ENCODE results near the gene IL1R2. TPM values are rescaled to one million over a fixed set of nuclear protein-coding genes. Genes with fewer than 3 reads are reported as not detected.

The IL1R2 gene
- total RNA-seq, 2 donors from 2014 or later = 0.73 TPM; not detected in 1

DNA sequence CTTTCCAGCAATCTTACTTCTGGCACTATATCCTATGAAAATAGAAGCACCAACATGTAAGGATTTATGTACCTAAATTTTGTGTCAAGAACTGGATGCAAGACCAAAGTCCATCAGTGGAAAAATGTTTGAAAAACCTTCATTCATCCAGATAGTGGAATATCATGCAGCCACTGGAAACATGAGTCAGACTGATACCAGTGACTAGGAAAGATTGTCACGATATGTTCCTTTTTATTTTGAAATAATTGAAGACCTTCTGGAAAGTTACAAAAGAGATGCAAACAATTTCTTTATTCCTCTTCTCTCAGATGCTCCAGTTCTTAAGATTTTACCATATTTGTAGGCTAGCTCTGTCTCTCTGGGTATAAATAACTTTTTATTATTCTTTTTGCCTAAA is 40.5 kb upstream of the IL1R2 start:
- Histone ChIP-seq H3K9ac (ENCODE audit: extremely low read depth, low read length, poor library complexity, severe bottlenecking) (no peak overlapping the region), H3K4me3 (ENCODE audit: low read length) (no peak overlapping the region), H3K27ac (ENCODE audit: low read depth, low read length) (no peak overlapping the region), H3K36me3 (ENCODE audit: control insufficient read depth, insufficient read depth, low read length) (no peaks in the 10 kb centered on the region), H3K4me1 (ENCODE audit: control insufficient read depth, insufficient read depth, low read length) (no peaks in the 10 kb centered on the region), H3K27me3 (ENCODE audit: control insufficient read depth, insufficient read depth, low read length, poor library complexity, severe bottlenecking) (no peaks in the 10 kb centered on the region), H3K9me3 (ENCODE audit: control insufficient read depth, low read length) (no peaks in the 10 kb centered on the region)
- H3K9me3 Mint-ChIP-seq = no peaks in the 10 kb centered on the region
- DNase-seq = no peak
- H3K4me3 Mint-ChIP-seq = no peak overlapping the region
- no peaks in the 10 kb centered on the region for H3K36me3 Mint-ChIP-seq (ENCODE audit: low read depth)
- H3K27me3 Mint-ChIP-seq (ENCODE audit: insufficient read depth) = no peaks in the 10 kb centered on the region
- H3K27ac Mint-ChIP-seq = no peak overlapping the region
- 100% methylated on average over 1 of the region's 1 CpG for WGBS, 2 experiments (ENCODE audit: insufficient coverage in 1 of 2, insufficient read length in 1 of 2)
- TF ChIP-seq, protein P1, sequence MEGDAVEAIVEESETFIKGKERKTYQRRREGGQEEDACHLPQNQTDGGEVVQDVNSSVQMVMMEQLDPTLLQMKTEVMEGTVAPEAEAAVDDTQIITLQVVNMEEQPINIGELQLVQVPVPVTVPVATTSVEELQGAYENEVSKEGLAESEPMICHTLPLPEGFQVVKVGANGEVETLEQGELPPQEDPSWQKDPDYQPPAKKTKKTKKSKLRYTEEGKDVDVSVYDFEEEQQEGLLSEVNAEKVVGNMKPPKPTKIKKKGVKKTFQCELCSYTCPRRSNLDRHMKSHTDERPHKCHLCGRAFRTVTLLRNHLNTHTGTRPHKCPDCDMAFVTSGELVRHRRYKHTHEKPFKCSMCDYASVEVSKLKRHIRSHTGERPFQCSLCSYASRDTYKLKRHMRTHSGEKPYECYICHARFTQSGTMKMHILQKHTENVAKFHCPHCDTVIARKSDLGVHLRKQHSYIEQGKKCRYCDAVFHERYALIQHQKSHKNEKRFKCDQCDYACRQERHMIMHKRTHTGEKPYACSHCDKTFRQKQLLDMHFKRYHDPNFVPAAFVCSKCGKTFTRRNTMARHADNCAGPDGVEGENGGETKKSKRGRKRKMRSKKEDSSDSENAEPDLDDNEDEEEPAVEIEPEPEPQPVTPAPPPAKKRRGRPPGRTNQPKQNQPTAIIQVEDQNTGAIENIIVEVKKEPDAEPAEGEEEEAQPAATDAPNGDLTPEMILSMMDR (conservative IDR thresholded peaks at IDR 0.05) = no peak
- no peaks in the 10 kb centered on the region for H3K4me1 Mint-ChIP-seq

- Mint-ChIP-seq H3K36me3 (ENCODE audit: low read depth) (no peaks in the 10 kb centered on the region), H3K27ac (no peak overlapping the region), H3K4me3 (no peak overlapping the region), H3K9me3 (peaks cover 6% of the 10 kb centered on the region), H3K27me3 (ENCODE audit: insufficient read depth) (no peaks in the 10 kb centered on the region), H3K4me1 (no peaks in the 10 kb centered on the region)
- Histone ChIP-seq H3K9ac (ENCODE audit: extremely low read depth, low read length, poor library complexity, severe bottlenecking) (no peak overlapping the region), H3K4me3 (ENCODE audit: low read length) (no peak overlapping the region), H3K27ac (ENCODE audit: low read depth, low read length) (no peak overlapping the region), H3K4me1 (ENCODE audit: control insufficient read depth, insufficient read depth, low read length) (no peaks in the 10 kb centered on the region), H3K36me3 (ENCODE audit: control insufficient read depth, insufficient read depth, low read length) (no peaks in the 10 kb centered on the region), H3K9me3 (ENCODE audit: control insufficient read depth, low read length) (peaks cover 7% of the 10 kb centered on the region), H3K27me3 (ENCODE audit: control insufficient read depth, insufficient read depth, low read length, poor library complexity, severe bottlenecking) (no peaks in the 10 kb centered on the region)
- WGBS, 2 experiments (ENCODE audit: insufficient coverage in 1 of 2, insufficient read length in 1 of 2) = 91 to 100% methylated on average over 1 of the region's 1 CpG
- DNase-seq = no peak
- TF ChIP-seq, protein P1 (conservative IDR thresholded peaks at IDR 0.05) = no peak
Observed at GRCh38 chr2:101952551-101952950, 39.2 kb upstream of the IL1R2 start.

DNA sequence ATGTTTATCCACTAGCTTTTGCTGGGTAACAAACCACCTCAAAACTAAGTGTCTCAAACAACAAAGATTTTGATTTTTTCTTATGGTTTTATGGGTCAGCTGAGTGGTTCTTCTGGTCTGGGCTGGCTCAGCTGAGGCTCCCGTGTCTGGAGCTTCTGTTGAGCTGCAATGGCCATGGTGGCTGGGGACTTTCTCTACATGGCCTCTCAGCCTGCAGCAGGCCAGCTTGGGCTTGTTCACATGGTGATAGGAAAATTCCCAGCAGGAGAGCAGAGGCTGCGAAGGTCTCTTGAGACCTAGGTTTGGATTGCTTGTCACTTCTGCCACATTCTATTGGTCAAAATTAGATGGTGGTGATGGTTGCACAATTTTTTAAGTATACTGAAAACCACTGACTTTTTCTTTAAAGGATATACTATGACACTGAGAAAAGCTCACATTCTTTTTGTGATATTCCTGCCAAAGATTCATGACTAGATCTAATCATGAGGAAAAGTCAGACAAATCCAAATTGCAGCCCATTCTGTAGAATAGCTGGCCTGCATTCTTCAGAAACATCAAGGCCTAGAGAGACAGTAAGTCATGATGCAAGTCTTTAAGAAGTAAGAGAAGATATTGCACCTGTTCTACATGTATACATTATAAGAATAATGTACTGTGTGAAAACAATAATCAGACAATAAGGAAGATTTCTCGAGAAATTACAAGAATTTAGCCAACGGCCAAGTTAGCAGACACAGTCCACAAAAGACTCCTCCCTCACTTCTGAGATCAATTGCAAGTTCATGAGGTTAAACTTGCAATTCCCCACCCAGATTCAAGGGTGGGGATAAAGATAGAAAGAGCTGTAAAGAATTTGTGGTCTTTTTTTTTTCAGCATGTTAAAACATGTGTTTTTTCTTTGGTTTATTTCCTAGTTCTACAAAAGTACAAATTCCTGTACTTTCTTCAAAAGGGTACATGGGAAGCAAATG is 35.0 kb upstream of the IL1R2 start:
- no peaks in the 10 kb centered on the region for H3K27me3 ChIP-seq (ENCODE audit: control insufficient read depth, insufficient read depth, low read length, poor library complexity, severe bottlenecking)
- Mint-ChIP-seq H3K36me3 (ENCODE audit: low read depth) (no peaks in the 10 kb centered on the region), H3K9me3 (peaks cover 12% of the 10 kb centered on the region), H3K27ac (no peak overlapping the region), H3K4me3 (no peak overlapping the region), H3K27me3 (ENCODE audit: insufficient read depth) (no peaks in the 10 kb centered on the region), H3K4me1 (no peaks in the 10 kb centered on the region)
- no peak overlapping the region for H3K4me3 ChIP-seq (ENCODE audit: low read length)
- 73 to 92% methylated on average over 2 to 4 of the region's 4 CpGs for WGBS, 2 experiments (ENCODE audit: insufficient coverage in 1 of 2, insufficient read length in 1 of 2)
- TF ChIP-seq, protein P1 (conservative IDR thresholded peaks at IDR 0.05) = no peak
- H3K27ac ChIP-seq (ENCODE audit: low read depth, low read length) = no peak overlapping the region
- H3K36me3 ChIP-seq (ENCODE audit: control insufficient read depth, insufficient read depth, low read length) = no peaks in the 10 kb centered on the region
- H3K9me3 ChIP-seq (ENCODE audit: control insufficient read depth, low read length) = peaks cover 10% of the 10 kb centered on the region
- H3K4me1 ChIP-seq (ENCODE audit: control insufficient read depth, insufficient read depth, low read length) = no peaks in the 10 kb centered on the region
- H3K9ac ChIP-seq (ENCODE audit: extremely low read depth, low read length, poor library complexity, severe bottlenecking) = no peak overlapping the region
- DNase-seq = no peak

Measured in endodermal cell (in vitro differentiated cells).